ENCODE data around the gene CSE1L. TPM values are rescaled to one million over a fixed set of nuclear protein-coding genes. Genes with fewer than 3 reads are reported as not detected.

The CSE1L gene
- total and polyA plus RNA-seq, 4 donors: 18.0 to 34.1 (median 24.6) TPM

- H3K27me3 ChIP-seq (ENCODE audit: control insufficient read depth in 1 of 2, insufficient read depth in 2 of 2, low read length in 1 of 2): no peaks in the 10 kb centered on the region
- ATAC-seq (ENCODE audit: low FRiP score) (no peak), DNase-seq (no peak)
- WGBS, 2 donors: 16 to 24% methylated on average over 2 of the region's 2 CpGs
- H3K4me1 ChIP-seq (ENCODE audit: control insufficient read depth in 1 of 2, insufficient read depth in 2 of 2, low read length in 2 of 2): no peaks in the 10 kb centered on the region
- H3K27ac ChIP-seq (ENCODE audit: low read depth in 1 of 2, low read length in 2 of 2): peak overlapping the region in 1 of 2 donors; percentile 73
- H3K4me3 ChIP-seq (ENCODE audit: low read length in 2 of 2): no peak overlapping the region
- no peaks in the 10 kb centered on the region for H3K9me3 ChIP-seq (ENCODE audit: control insufficient read depth, low read length)
- intact Hi-C loops (cut with DNase I): no loop called here
- H3K36me3 ChIP-seq (ENCODE audit: control insufficient read depth in 1 of 2, insufficient read depth in 2 of 2, low read length in 1 of 2): peaks cover 3 to 12% of the 10 kb centered on the region in 2 donors
Observed at GRCh38 chr20:49028684-49029083, 17.4 kb upstream of the CSE1L start.

GRCh38 chr20:49029203-49029602, 16.9 kb upstream of the CSE1L start:
- intact Hi-C loops (cut with DNase I): no loop called here
- Histone ChIP-seq H3K9me3 (ENCODE audit: control insufficient read depth, low read length) (no peaks in the 10 kb centered on the region), H3K27me3 (ENCODE audit: control insufficient read depth in 1 of 2, insufficient read depth in 2 of 2, low read length in 1 of 2) (no peaks in the 10 kb centered on the region), H3K4me1 (ENCODE audit: control insufficient read depth in 1 of 2, insufficient read depth in 2 of 2, low read length in 2 of 2) (no peaks in the 10 kb centered on the region), H3K4me3 (ENCODE audit: low read length in 2 of 2) (no peak overlapping the region), H3K36me3 (ENCODE audit: control insufficient read depth in 1 of 2, insufficient read depth in 2 of 2, low read length in 1 of 2) (peaks cover 2 to 13% of the 10 kb centered on the region in 2 donors), H3K27ac (ENCODE audit: low read depth in 1 of 2, low read length in 2 of 2) (peak overlapping the region in 1 of 2 donors; percentile 73)
- DNase-seq: no peak
- 33% methylated on average over 1 of the region's 1 CpG for WGBS, 2 donors
- no peak for ATAC-seq (ENCODE audit: low FRiP score)

GRCh38 chr20:49030954-49031619, 15.0 kb upstream of the CSE1L start:
- peak; percentile 67 for ATAC-seq (ENCODE audit: low FRiP score)
- Histone ChIP-seq H3K4me3 (ENCODE audit: low read length in 2 of 2) (no peak overlapping the region), H3K9me3 (ENCODE audit: control insufficient read depth, low read length) (no peaks in the 10 kb centered on the region), H3K27ac (ENCODE audit: low read depth in 1 of 2, low read length in 2 of 2) (no peak overlapping the region), H3K36me3 (ENCODE audit: control insufficient read depth in 1 of 2, insufficient read depth in 2 of 2, low read length in 1 of 2) (peaks cover 0 to 9% of the 10 kb centered on the region in 2 donors), H3K4me1 (ENCODE audit: control insufficient read depth in 1 of 2, insufficient read depth in 2 of 2, low read length in 2 of 2) (no peaks in the 10 kb centered on the region), H3K27me3 (ENCODE audit: control insufficient read depth in 1 of 2, insufficient read depth in 2 of 2, low read length in 1 of 2) (no peaks in the 10 kb centered on the region)
- 71 to 74% methylated on average over 6 of the region's 6 CpGs for WGBS, 2 donors
- no peak for DNase-seq
- intact Hi-C loops (cut with DNase I): no loop called here

GRCh38 chr20:49032455-49032854, 13.7 kb upstream of the CSE1L start:
- 96 to 97% methylated on average over 8 of the region's 8 CpGs for WGBS, 2 donors
- H3K27ac ChIP-seq (ENCODE audit: low read depth in 1 of 2, low read length in 2 of 2): no peak overlapping the region
- no peak for ATAC-seq (ENCODE audit: low FRiP score)
- no peak overlapping the region for H3K4me3 ChIP-seq (ENCODE audit: low read length in 2 of 2)
- no peaks in the 10 kb centered on the region for H3K9me3 ChIP-seq (ENCODE audit: control insufficient read depth, low read length)
- DNase-seq: no peak
- H3K36me3 ChIP-seq (ENCODE audit: control insufficient read depth in 1 of 2, insufficient read depth in 2 of 2, low read length in 1 of 2): peaks cover 0 to 9% of the 10 kb centered on the region in 2 donors
- H3K27me3 ChIP-seq (ENCODE audit: control insufficient read depth in 1 of 2, insufficient read depth in 2 of 2, low read length in 1 of 2): no peaks in the 10 kb centered on the region
- H3K4me1 ChIP-seq (ENCODE audit: control insufficient read depth in 1 of 2, insufficient read depth in 2 of 2, low read length in 2 of 2): no peaks in the 10 kb centered on the region
- intact Hi-C loops (cut with DNase I): no loop called here

GRCh38 chr20:49034070-49034732, 11.9 kb upstream of the CSE1L start:
- ATAC-seq (ENCODE audit: low FRiP score): no peak
- no peak overlapping the region for H3K4me3 ChIP-seq (ENCODE audit: low read length in 2 of 2)
- peaks cover 0 to 9% of the 10 kb centered on the region in 2 donors for H3K36me3 ChIP-seq (ENCODE audit: control insufficient read depth in 1 of 2, insufficient read depth in 2 of 2, low read length in 1 of 2)
- no peak overlapping the region for H3K27ac ChIP-seq (ENCODE audit: low read depth in 1 of 2, low read length in 2 of 2)
- intact Hi-C loops (cut with DNase I): no loop called here
- no peaks in the 10 kb centered on the region for H3K27me3 ChIP-seq (ENCODE audit: control insufficient read depth in 1 of 2, insufficient read depth in 2 of 2, low read length in 1 of 2)
- 90 to 91% methylated on average over 7 of the region's 7 CpGs for WGBS, 2 donors
- no peak for DNase-seq
- no peaks in the 10 kb centered on the region for H3K9me3 ChIP-seq (ENCODE audit: control insufficient read depth, low read length)
- no peaks in the 10 kb centered on the region for H3K4me1 ChIP-seq (ENCODE audit: control insufficient read depth in 1 of 2, insufficient read depth in 2 of 2, low read length in 2 of 2)

GRCh38 chr20:49037962-49038387, 8.1 kb upstream of the CSE1L start:
- Histone ChIP-seq H3K4me3 (ENCODE audit: low read length in 2 of 2) (no peak overlapping the region), H3K27ac (ENCODE audit: low read depth in 1 of 2, low read length in 2 of 2) (no peak overlapping the region), H3K9me3 (ENCODE audit: control insufficient read depth, low read length) (no peaks in the 10 kb centered on the region), H3K36me3 (ENCODE audit: control insufficient read depth in 1 of 2, insufficient read depth in 2 of 2, low read length in 1 of 2) (peaks cover 0 to 6% of the 10 kb centered on the region in 2 donors), H3K4me1 (ENCODE audit: control insufficient read depth in 1 of 2, insufficient read depth in 2 of 2, low read length in 2 of 2) (no peaks in the 10 kb centered on the region), H3K27me3 (ENCODE audit: control insufficient read depth in 1 of 2, insufficient read depth in 2 of 2, low read length in 1 of 2) (no peaks in the 10 kb centered on the region)
- intact Hi-C loops (cut with DNase I): no loop called here
- 73 to 78% methylated on average over 3 of the region's 3 CpGs for WGBS, 2 donors
- ATAC-seq (ENCODE audit: low FRiP score) (no peak), DNase-seq (no peak)

- H3K4me3 ChIP-seq (ENCODE audit: low read length in 2 of 2): no peak overlapping the region
- H3K4me1 ChIP-seq (ENCODE audit: control insufficient read depth in 1 of 2, insufficient read depth in 2 of 2, low read length in 2 of 2): no peaks in the 10 kb centered on the region
- 93 to 95% methylated on average over 5 of the region's 5 CpGs for WGBS, 2 donors
- H3K36me3 ChIP-seq (ENCODE audit: control insufficient read depth in 1 of 2, insufficient read depth in 2 of 2, low read length in 1 of 2): no peaks in the 10 kb centered on the region
- intact Hi-C loops (cut with DNase I): no loop called here
- no peaks in the 10 kb centered on the region for H3K27me3 ChIP-seq (ENCODE audit: control insufficient read depth in 1 of 2, insufficient read depth in 2 of 2, low read length in 1 of 2)
- H3K27ac ChIP-seq (ENCODE audit: low read depth in 1 of 2, low read length in 2 of 2): no peak overlapping the region
- ATAC-seq (ENCODE audit: low FRiP score) (no peak), DNase-seq (no peak)
- no peaks in the 10 kb centered on the region for H3K9me3 ChIP-seq (ENCODE audit: control insufficient read depth, low read length)
Observed at GRCh38 chr20:49039854-49040253, 6.3 kb upstream of the CSE1L start.

GRCh38 chr20:49043000-49043399, 3.1 kb upstream of the CSE1L start:
- no peak overlapping the region for H3K4me3 ChIP-seq (ENCODE audit: low read length in 2 of 2)
- H3K27me3 ChIP-seq (ENCODE audit: control insufficient read depth in 1 of 2, insufficient read depth in 2 of 2, low read length in 1 of 2): no peaks in the 10 kb centered on the region
- DNase-seq: no peak
- intact Hi-C loops (cut with DNase I): no loop called here
- no peaks in the 10 kb centered on the region for H3K9me3 ChIP-seq (ENCODE audit: control insufficient read depth, low read length)
- no peaks in the 10 kb centered on the region for H3K36me3 ChIP-seq (ENCODE audit: control insufficient read depth in 1 of 2, insufficient read depth in 2 of 2, low read length in 1 of 2)
- H3K27ac ChIP-seq (ENCODE audit: low read depth in 1 of 2, low read length in 2 of 2): no peak overlapping the region
- 90 to 92% methylated on average over 5 of the region's 5 CpGs for WGBS, 2 donors
- no peak for ATAC-seq (ENCODE audit: low FRiP score)
- no peaks in the 10 kb centered on the region for H3K4me1 ChIP-seq (ENCODE audit: control insufficient read depth in 1 of 2, insufficient read depth in 2 of 2, low read length in 2 of 2)
